ENCODE measurements around the gene PCED1A. TPM values are rescaled to one million over a fixed set of nuclear protein-coding genes. Genes with fewer than 3 reads are reported as not detected.
A peak's percentile ranks its signal among the peaks of the same experiment; 100 is the strongest.

PCED1A gene
- total and polyA plus RNA-seq, 9 of the 15 experiments (the other 6 are each of a cell fraction or from before 2014, with no cell fraction given) = 1.5 to 11.5 (median 5.9) TPM

DNA sequence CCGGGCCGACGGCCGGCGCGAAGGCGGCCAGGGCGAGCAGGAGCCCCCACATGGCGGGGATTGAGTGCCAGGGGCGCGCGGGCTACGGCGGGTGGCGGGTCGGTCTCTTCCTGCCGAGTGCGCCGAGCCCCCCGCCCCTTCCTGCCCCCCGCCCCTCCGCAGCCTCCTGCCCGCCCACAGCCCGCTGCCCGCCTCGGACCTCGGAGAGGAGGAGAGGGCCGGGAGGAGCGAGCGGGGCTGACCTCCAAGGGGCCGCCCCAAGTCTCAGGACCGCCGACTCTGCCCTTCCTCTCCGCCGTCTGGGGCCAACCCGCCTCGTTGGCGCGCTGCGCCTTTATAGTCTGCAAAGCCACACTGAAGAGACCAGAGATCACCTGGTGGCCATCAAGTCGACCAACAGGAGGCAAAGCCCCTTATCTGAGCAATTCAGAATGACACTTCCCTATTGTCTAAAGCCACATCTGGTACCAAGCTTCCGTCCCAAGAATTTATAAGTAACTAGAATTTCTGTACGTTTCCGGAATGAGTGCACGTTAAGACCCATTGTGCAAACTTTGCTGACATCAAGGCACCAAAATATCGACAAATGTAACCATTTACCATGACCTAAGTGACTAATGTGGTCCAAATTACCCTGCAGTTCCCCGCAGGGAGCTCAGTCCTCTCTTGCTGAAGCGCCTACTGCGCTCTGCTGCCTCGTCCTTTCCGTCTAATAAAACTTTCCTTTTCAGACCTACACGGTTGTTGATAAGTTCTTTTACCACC, 39.8 kb downstream of the PCED1A start, which contains the start of gene CPXM1 (continued):
- TF ChIP-seq HNRNPL (IDR thresholded peaks at IDR 0.05; ENCODE audit: low read depth, low read length) = no peak
- no peak for TF ChIP-seq XRCC3 (IDR thresholded peaks at IDR 0.05)
- TF ChIP-seq ZNF431 (CRISPR knock-in tag; IDR thresholded peaks at IDR 0.05) = no peak
- TF ChIP-seq, protein P1, sequence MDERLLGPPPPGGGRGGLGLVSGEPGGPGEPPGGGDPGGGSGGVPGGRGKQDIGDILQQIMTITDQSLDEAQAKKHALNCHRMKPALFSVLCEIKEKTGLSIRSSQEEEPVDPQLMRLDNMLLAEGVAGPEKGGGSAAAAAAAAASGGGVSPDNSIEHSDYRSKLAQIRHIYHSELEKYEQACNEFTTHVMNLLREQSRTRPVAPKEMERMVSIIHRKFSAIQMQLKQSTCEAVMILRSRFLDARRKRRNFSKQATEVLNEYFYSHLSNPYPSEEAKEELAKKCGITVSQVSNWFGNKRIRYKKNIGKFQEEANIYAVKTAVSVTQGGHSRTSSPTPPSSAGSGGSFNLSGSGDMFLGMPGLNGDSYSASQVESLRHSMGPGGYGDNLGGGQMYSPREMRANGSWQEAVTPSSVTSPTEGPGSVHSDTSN (CRISPR knock-in tag; IDR thresholded peaks at IDR 0.05; ENCODE audit: low read depth) = no peak
- TF ChIP-seq, protein P1 (tag; conservative IDR thresholded peaks at IDR 0.05; ENCODE audit: low read depth) = no peak
- TF ChIP-seq RBM25 (IDR thresholded peaks at IDR 0.05; ENCODE audit: low read depth, low read length, severe bottlenecking) = no peak
- no peak for TF ChIP-seq MITF (IDR thresholded peaks at IDR 0.05)
- no peak for TF ChIP-seq ETV6 (IDR thresholded peaks at IDR 0.05; ENCODE audit: borderline replicate concordance in 1 of 2, low read depth in 2 of 2, low read length in 1 of 2)
- no peak for TF ChIP-seq ETV6 (CRISPR knock-in tag; IDR thresholded peaks at IDR 0.05; ENCODE audit: borderline replicate concordance)
- peak; percentile 65 for TF ChIP-seq GABPB1 (CRISPR knock-in tag; IDR thresholded peaks at IDR 0.05)
- TF ChIP-seq, protein P2, sequence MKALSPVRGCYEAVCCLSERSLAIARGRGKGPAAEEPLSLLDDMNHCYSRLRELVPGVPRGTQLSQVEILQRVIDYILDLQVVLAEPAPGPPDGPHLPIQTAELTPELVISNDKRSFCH (CRISPR knock-in tag; IDR thresholded peaks at IDR 0.05) = no peak
- TF ChIP-seq, protein P2 (tag; IDR thresholded peaks at IDR 0.05) = 0 out of 2 replicates have a peak, but pooled peaks have one; percentile 45
- no peak for TF ChIP-seq CEBPG (CRISPR knock-in tag; IDR thresholded peaks at IDR 0.05)
- no peak; a peak in 1 of 4 replicates for TF ChIP-seq CEBPG (tag; conservative IDR thresholded peaks at IDR 0.05 in 1 of 2, IDR thresholded peaks at IDR 0.05 in 1 of 2)
- no peak for TF ChIP-seq BMI1 (IDR thresholded peaks at IDR 0.05; ENCODE audit: low read length)
- TF ChIP-seq SRSF3 (IDR thresholded peaks at IDR 0.05; ENCODE audit: insufficient read depth, low read length) = no peak
- no peak for TF ChIP-seq NCOA6 (IDR thresholded peaks at IDR 0.05)
- TF ChIP-seq ZNF133 (CRISPR knock-in tag; IDR thresholded peaks at IDR 0.05) = no peak
- TF ChIP-seq, protein P3, sequence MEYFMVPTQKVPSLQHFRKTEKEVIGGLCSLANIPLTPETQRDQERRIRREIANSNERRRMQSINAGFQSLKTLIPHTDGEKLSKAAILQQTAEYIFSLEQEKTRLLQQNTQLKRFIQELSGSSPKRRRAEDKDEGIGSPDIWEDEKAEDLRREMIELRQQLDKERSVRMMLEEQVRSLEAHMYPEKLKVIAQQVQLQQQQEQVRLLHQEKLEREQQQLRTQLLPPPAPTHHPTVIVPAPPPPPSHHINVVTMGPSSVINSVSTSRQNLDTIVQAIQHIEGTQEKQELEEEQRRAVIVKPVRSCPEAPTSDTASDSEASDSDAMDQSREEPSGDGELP (CRISPR knock-in tag; IDR thresholded peaks at IDR 0.05; ENCODE audit: borderline replicate concordance) = peak; percentile 68; the same call in 1 of the 2 replicates
- no peak for TF ChIP-seq ZNF583 (CRISPR knock-in tag; IDR thresholded peaks at IDR 0.05)
